Tibial nerve (tissue), 4 donors: ENCODE results near the gene IL1RL2. TPM values are rescaled to one million over a fixed set of nuclear protein-coding genes. Genes with fewer than 3 reads are reported as not detected.

Experiments
- DNase-seq, 2 donors: peaks; one replicate each; pipeline ENCODE4 v3.0.0-alpha.2; 2019; ENCODE audit warnings: low spot score in 2 of 2
- H3K27ac ChIP-seq, 4 donors: fragments of 200-600 bp; sonication (generic) in 3 of 4; one replicate each; pipeline ENCODE4 v1.5.1; 2017 to 2019; ENCODE audit warnings: mild to moderate bottlenecking in 1 of 4
- H3K27me3 ChIP-seq, 2 donors: fragments of 200-600 bp; sonication (generic) in 1 of 2; one replicate each; pipeline versions ENCODE4 v1.5.1 to v1.6.0; 2017 to 2019
- H3K36me3 ChIP-seq, 3 donors: fragments of 200-600 bp; sonication (generic); one replicate each; pipeline ENCODE4 v1.5.1; 2018 to 2019
- H3K4me1 ChIP-seq, 4 donors: fragments of 200-600 bp; sonication (generic) in 3 of 4; one replicate each; pipeline ENCODE4 v1.5.1; 2017 to 2019
- H3K4me3 ChIP-seq, 4 donors: fragments of 200-600 bp; sonication (generic) in 3 of 4; one replicate each; pipeline ENCODE4 v1.5.1; 2017 to 2019; ENCODE audit warnings: mild to moderate bottlenecking in 1 of 4, moderate library complexity in 1 of 4
- H3K9me3 ChIP-seq, 4 donors: fragments of 200-600 bp; sonication (generic) in 3 of 4; one replicate each; pipeline ENCODE4 v1.5.1; 2017 to 2019
- EP300 ChIP-seq, 2 donors: sonication (generic); formaldehyde crosslinking; IDR thresholded peaks; one replicate each; pipeline ENCODE4 v1.6.1; 2017; ENCODE audit warnings: antibody characterized with exemption in 2 of 2, mild to moderate bottlenecking in 1 of 2
- POLR2A ChIP-seq, 2 donors: fragments of 450-650 bp; IDR thresholded peaks; one replicate each; pipeline ENCODE4 v1.6.1; 2017; ENCODE audit warnings: antibody characterized with exemption in 2 of 2, mild to moderate bottlenecking in 2 of 2, moderate library complexity in 2 of 2
- WGBS, 2 donors: methylation state at CpG; one replicate each; pipeline ENCODE4 v1.1.5; 2018; 5-methylcytosine and 5-hydroxymethylcytosine counted together
- total RNA-seq, 4 donors: library from RNA; depleted of rRNA; stranded (reverse); fragments of >200 nt; gene quantifications; one replicate each; pipeline ENCODE4 v1.1.0, GENCODE V29; 2016
- TF ChIP-seq, protein P1 (sequence below), 5 experiments: fragments of 200-600 bp in 3 of 5; fragments of 450-650 bp in 2 of 5; sonication (generic) in 3 of 5; IDR thresholded peaks; one replicate each; pipeline ENCODE4 v1.5.1; 2016 to 2019; ENCODE audit warnings: antibody characterized with exemption in 5 of 5, mild to moderate bottlenecking in 3 of 5, moderate library complexity in 2 of 5

Gene IL1RL2
- total RNA-seq, 4 donors from 2014 or later, result 0.30 TPM; not detected in 3

DNA sequence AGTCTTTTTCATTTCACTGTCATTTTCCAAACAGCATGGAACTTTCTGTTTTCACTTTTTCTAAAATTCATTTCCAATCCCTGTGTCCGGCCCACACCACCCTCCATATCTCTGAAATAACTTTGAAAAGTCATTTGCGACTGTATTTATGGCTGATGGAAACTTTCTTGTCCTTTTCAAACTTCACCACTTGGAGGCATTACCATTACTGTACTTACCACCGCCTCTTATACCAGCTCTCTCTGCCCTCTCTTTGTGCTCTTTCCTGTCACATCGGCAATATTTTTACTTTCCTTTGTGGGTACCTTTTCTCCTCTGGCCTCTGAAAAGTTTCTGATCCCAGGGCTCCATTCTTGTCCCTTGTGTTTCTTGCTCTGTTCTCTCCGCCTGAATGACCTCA lies 85.0 kb downstream of the IL1RL2 start:
- 72 to 80% methylated on average over 5 of the region's 5 CpGs for WGBS, 2 donors
- H3K4me1 ChIP-seq, result no peaks in the 10 kb centered on the region
- no peak overlapping the region for H3K4me3 ChIP-seq
- DNase-seq, result no peak
- no peaks in the 10 kb centered on the region for H3K9me3 ChIP-seq
- H3K36me3 ChIP-seq, result no peaks in the 10 kb centered on the region
- H3K27me3 ChIP-seq, result peaks cover 0 to 5% of the 10 kb centered on the region in 2 donors
- H3K27ac ChIP-seq, result no peak overlapping the region
- TF ChIP-seq POLR2A (IDR thresholded peaks at IDR 0.05) (no peak), EP300 (IDR thresholded peaks at IDR 0.05) (no peak)
- TF ChIP-seq, protein P1, sequence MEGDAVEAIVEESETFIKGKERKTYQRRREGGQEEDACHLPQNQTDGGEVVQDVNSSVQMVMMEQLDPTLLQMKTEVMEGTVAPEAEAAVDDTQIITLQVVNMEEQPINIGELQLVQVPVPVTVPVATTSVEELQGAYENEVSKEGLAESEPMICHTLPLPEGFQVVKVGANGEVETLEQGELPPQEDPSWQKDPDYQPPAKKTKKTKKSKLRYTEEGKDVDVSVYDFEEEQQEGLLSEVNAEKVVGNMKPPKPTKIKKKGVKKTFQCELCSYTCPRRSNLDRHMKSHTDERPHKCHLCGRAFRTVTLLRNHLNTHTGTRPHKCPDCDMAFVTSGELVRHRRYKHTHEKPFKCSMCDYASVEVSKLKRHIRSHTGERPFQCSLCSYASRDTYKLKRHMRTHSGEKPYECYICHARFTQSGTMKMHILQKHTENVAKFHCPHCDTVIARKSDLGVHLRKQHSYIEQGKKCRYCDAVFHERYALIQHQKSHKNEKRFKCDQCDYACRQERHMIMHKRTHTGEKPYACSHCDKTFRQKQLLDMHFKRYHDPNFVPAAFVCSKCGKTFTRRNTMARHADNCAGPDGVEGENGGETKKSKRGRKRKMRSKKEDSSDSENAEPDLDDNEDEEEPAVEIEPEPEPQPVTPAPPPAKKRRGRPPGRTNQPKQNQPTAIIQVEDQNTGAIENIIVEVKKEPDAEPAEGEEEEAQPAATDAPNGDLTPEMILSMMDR (IDR thresholded peaks at IDR 0.05), result no peak

DNA sequence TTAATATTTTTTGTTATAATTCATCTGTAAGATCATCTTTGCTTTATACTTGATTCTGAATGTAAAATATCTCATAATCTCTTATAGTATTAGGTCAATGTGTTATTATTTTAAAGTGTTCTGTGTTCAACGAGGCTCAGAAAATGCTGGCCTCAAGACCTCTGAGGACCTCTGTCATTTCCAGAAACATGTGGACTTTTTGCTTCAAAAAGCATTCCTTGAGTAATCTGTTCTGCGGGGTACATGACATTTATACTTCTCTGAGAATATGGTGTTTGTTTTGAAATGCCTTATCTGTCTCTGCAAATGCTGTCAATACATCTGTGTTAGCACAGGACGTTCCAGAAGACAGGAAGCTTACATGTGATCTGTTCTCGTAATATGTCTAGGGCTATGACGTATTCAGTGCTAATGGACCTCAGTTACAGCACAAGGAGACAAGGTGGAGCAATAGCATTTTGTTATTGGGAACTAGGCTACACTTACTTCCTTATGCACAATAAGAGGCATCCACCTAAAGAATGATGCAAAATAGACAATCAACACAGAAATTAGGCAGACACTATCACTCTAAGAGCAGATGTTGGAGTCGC lies 86.9 kb downstream of the IL1RL2 start:
- Histone ChIP-seq H3K4me1 (no peaks in the 10 kb centered on the region), H3K27ac (peak overlapping the region in 1 of 4 donors; percentile 11), H3K9me3 (no peaks in the 10 kb centered on the region), H3K27me3 (peaks cover 0 to 7% of the 10 kb centered on the region in 2 donors), H3K36me3 (no peaks in the 10 kb centered on the region), H3K4me3 (no peak overlapping the region)
- DNase-seq, result no peak
- peak; percentile 80 to 84 for TF ChIP-seq EP300 (IDR thresholded peaks at IDR 0.05)
- TF ChIP-seq, protein P1 (IDR thresholded peaks at IDR 0.05), result no peak
- 42 to 55% methylated on average over 6 of the region's 6 CpGs for WGBS, 2 donors

- Histone ChIP-seq H3K36me3 (no peaks in the 10 kb centered on the region), H3K27ac (no peak overlapping the region), H3K9me3 (no peaks in the 10 kb centered on the region), H3K4me3 (no peak overlapping the region), H3K4me1 (no peaks in the 10 kb centered on the region), H3K27me3 (peaks cover 0 to 9% of the 10 kb centered on the region in 2 donors)
- no peak for DNase-seq
- WGBS, 2 donors, result 95 to 98% methylated on average over 2 of the region's 2 CpGs
- TF ChIP-seq EP300 (IDR thresholded peaks at IDR 0.05) (no peak), POLR2A (IDR thresholded peaks at IDR 0.05) (no peak)
- TF ChIP-seq, protein P1 (IDR thresholded peaks at IDR 0.05), result no peak
Measured at GRCh38 chr2:102276549-102277201, 89.9 kb downstream of the IL1RL2 start.

- H3K27me3 ChIP-seq, result peaks cover 0 to 9% of the 10 kb centered on the region in 2 donors
- TF ChIP-seq, protein P1 (IDR thresholded peaks at IDR 0.05), result no peak
- TF ChIP-seq POLR2A (IDR thresholded peaks at IDR 0.05) (no peak), EP300 (IDR thresholded peaks at IDR 0.05) (no peak)
- no peak overlapping the region for H3K27ac ChIP-seq
- WGBS, 2 donors, result 38 to 50% methylated on average over 1 of the region's 1 CpG
- no peaks in the 10 kb centered on the region for H3K36me3 ChIP-seq
- no peak overlapping the region for H3K4me3 ChIP-seq
- H3K4me1 ChIP-seq, result no peaks in the 10 kb centered on the region
- H3K9me3 ChIP-seq, result no peaks in the 10 kb centered on the region
- DNase-seq, result no peak
Measured at GRCh38 chr2:102277202-102277700, 90.4 kb downstream of the IL1RL2 start.

- no peaks in the 10 kb centered on the region for H3K4me1 ChIP-seq
- no peak overlapping the region for H3K4me3 ChIP-seq
- H3K36me3 ChIP-seq, result no peaks in the 10 kb centered on the region
- TF ChIP-seq, protein P1 (IDR thresholded peaks at IDR 0.05), result no peak
- TF ChIP-seq EP300 (IDR thresholded peaks at IDR 0.05), result no peak
- TF ChIP-seq POLR2A (IDR thresholded peaks at IDR 0.05), result no peak
- WGBS, 2 donors, result 60 to 67% methylated on average over 3 of the region's 3 CpGs
- H3K27me3 ChIP-seq, result peaks cover 0 to 4% of the 10 kb centered on the region in 2 donors
- no peak for DNase-seq
- H3K27ac ChIP-seq, result no peak overlapping the region
- no peaks in the 10 kb centered on the region for H3K9me3 ChIP-seq
Measured at GRCh38 chr2:102278720-102279390, 92.0 kb downstream of the IL1RL2 start.
